Measurements from ENCODE around the gene CSNK1G3. TPM values are rescaled to one million over a fixed set of nuclear protein-coding genes. Genes with fewer than 3 reads are reported as not detected.

The CSNK1G3 gene
- polyA plus RNA-seq, 10 donors = 18.0 to 30.1 (median 24.8) TPM

GRCh38 chr5:123639244-123639643, 127.3 kb downstream of the CSNK1G3 start:
- DNase-seq = no peak

- DNase-seq = no peak
Measured at GRCh38 chr5:123645024-123645603, 133.1 kb downstream of the CSNK1G3 start.

GRCh38 chr5:123647066-123647465, 135.1 kb downstream of the CSNK1G3 start:
- no peak for DNase-seq

GRCh38 chr5:123651234-123651633, 139.3 kb downstream of the CSNK1G3 start:
- DNase-seq = no peak

- DNase-seq = no peak
Measured at GRCh38 chr5:123659011-123659410, 147.0 kb downstream of the CSNK1G3 start.

- no peak for DNase-seq
Measured at GRCh38 chr5:123659495-123659894, 147.5 kb downstream of the CSNK1G3 start.

GRCh38 chr5:123664961-123665360, 153.0 kb downstream of the CSNK1G3 start:
- no peak for DNase-seq

GRCh38 chr5:123665822-123666371, 153.9 kb downstream of the CSNK1G3 start:
- DNase-seq = no peak

Other genes with a start within 250 kb of the CSNK1G3 start
- 10 to 100 TPM; 10.2 to 16.2 (median 13.8) TPM for gene CEP120, start 88.8 kb upstream of the CSNK1G3 start, polyA plus RNA-seq (ENCODE audit: insufficient read length in 10 of 10)